Mucosa of descending colon (tissue), 3 donors: ENCODE measurements around the gene CDIPT. TPM values are rescaled to one million over a fixed set of nuclear protein-coding genes. Genes with fewer than 3 reads are reported as not detected.

Experiments
- ATAC-seq: fragments of 200-7000 bp; cut with Tn5 transposase; one replicate; pipeline ENCODE4 v1.9.1; 2020; ENCODE audit warnings: mild to moderate bottlenecking, moderate library complexity
- DNase-seq, 3 donors: peaks; one replicate each; pipeline ENCODE4 v3.0.0-alpha.2; 2020
- H3K36me3 ChIP-seq: fragments of 200-600 bp; one replicate; pipeline ENCODE4 v1.8.0; 2021; ENCODE audit warnings: low read depth, mild to moderate bottlenecking
- H3K4me1 ChIP-seq: fragments of 200-600 bp; one replicate; pipeline ENCODE4 v1.8.0; 2021; ENCODE audit warnings: low read depth, mild to moderate bottlenecking
- H3K4me3 ChIP-seq: fragments of 200-600 bp; one replicate; pipeline ENCODE4 v1.8.0; 2021; ENCODE audit warnings: mild to moderate bottlenecking
- H3K9me3 ChIP-seq: fragments of 200-600 bp; one replicate; pipeline ENCODE4 v1.8.0; 2021; ENCODE audit warnings: mild to moderate bottlenecking
- intact Hi-C, 2 donors: fragments of 100-400 bp; cut with DNase I in 1 of 2; cut with micrococcal nuclease in 1 of 2; formaldehyde crosslinking; loops; one replicate each; pipeline versions ENCODE4 v1.11.0 to v1.11.1; 2022; cut with DNase I, micrococcal nuclease
- total RNA-seq, 3 donors: library from RNA; stranded (reverse); fragmentation: NEBNext Ultra II Directional in 2 of 3; extraction: Animal tissue kit (Norgen Biotek cat#: 25700) in 2 of 3; gene quantifications; one replicate each; pipeline versions ENCODE4 v1.2.1 to v1.2.4, GENCODE V29; 2021 to 2023
- TF ChIP-seq, protein P1 (sequence below): fragments of 200-600 bp; IDR thresholded peaks from one replicate; pipeline ENCODE4 v1.8.0; 2022; ENCODE audit warnings: antibody characterized with exemption, mild to moderate bottlenecking
- donor health status: DM: no; HTN: no; CAD: no; lungs with moderate emphysema.
- donor health status: DM: no; HTN: no; CAD: no.
- donor health status: DM: no; HTN: yes; CAD: no.

Gene CDIPT
- total RNA-seq, 3 donors from 2014 or later, result 53.1 to 102 (median 90.5) TPM

DNA sequence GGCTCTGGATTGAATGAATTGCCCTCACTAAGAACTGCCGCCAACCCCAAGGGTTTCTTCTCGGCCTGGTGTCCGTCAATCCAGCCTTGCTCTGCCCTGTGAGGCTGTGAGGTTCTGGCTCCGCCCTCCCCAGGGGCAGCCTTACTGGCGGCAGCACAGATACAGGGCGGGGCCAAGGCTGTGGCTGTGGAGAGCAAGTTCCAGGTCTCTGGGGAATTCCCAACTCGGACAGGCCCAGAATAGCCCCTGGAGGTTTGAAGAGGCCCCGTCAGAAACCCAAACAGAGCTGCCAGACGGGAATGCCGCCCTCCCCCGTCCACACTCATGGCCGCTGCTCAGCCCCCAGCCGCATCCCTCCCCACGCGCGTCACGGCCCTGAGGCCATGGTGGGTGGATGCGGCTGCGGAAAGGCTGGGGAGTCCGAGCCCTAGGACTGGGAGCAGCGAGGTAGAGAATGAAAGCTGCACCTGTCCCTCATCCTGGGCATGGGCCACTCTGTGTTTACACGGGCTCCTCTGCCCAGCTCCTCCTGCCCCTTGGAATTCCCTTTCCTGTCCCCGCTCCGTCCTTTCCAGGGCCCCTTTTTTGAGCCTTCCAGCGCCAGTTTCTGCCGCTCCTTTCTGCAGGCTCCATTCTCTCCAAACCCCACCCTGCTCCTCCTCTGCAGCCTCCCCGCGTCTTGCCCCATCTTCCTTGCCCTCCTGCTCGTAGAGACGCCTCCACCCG, 51.7 kb downstream of the CDIPT start:
- intact Hi-C loops, result no loop called here
- Histone ChIP-seq H3K36me3 (no peaks in the 10 kb centered on the region), H3K9me3 (no peaks in the 10 kb centered on the region), H3K4me1 (peaks cover 60% of the 10 kb centered on the region), H3K4me3 (peak overlapping the region; percentile 6)
- DNase-seq, result peak; percentile 95 to 97 (median 96)
- TF ChIP-seq, protein P1, sequence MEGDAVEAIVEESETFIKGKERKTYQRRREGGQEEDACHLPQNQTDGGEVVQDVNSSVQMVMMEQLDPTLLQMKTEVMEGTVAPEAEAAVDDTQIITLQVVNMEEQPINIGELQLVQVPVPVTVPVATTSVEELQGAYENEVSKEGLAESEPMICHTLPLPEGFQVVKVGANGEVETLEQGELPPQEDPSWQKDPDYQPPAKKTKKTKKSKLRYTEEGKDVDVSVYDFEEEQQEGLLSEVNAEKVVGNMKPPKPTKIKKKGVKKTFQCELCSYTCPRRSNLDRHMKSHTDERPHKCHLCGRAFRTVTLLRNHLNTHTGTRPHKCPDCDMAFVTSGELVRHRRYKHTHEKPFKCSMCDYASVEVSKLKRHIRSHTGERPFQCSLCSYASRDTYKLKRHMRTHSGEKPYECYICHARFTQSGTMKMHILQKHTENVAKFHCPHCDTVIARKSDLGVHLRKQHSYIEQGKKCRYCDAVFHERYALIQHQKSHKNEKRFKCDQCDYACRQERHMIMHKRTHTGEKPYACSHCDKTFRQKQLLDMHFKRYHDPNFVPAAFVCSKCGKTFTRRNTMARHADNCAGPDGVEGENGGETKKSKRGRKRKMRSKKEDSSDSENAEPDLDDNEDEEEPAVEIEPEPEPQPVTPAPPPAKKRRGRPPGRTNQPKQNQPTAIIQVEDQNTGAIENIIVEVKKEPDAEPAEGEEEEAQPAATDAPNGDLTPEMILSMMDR, result no peak
- ATAC-seq, result peak; percentile 60

DNA sequence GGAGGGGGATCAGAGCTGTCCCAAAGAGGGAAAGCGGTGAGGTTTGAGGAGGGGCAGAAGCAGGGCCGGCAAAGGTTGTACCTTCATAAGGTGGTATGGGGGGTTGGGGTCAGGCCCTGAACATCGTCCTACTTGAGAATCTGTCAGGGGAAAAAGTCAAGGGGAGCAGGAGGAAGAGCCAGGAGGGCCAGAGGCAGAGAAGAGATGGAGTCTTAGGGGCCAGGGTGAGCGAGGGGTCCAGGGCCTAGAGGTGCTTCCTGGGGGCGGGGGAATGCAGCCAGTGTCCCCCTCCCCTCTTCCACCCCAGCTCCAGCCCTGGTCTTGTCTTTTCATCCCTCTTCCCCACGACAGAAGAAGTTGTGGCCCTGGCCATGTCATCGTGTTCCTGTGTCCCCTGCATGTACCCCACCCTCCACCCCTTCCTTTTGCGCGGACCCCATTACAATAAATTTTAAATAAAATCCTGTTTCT, 52.3 kb downstream of the CDIPT start:
- H3K36me3 ChIP-seq, result no peaks in the 10 kb centered on the region
- no peak overlapping the region for H3K4me3 ChIP-seq
- intact Hi-C loops, result no loop called here
- TF ChIP-seq, protein P1, result no peak
- peaks cover 60% of the 10 kb centered on the region for H3K4me1 ChIP-seq
- H3K9me3 ChIP-seq, result no peaks in the 10 kb centered on the region
- no peak for ATAC-seq
- DNase-seq, result peak in 1 of 3 donors; percentile 53

DNA sequence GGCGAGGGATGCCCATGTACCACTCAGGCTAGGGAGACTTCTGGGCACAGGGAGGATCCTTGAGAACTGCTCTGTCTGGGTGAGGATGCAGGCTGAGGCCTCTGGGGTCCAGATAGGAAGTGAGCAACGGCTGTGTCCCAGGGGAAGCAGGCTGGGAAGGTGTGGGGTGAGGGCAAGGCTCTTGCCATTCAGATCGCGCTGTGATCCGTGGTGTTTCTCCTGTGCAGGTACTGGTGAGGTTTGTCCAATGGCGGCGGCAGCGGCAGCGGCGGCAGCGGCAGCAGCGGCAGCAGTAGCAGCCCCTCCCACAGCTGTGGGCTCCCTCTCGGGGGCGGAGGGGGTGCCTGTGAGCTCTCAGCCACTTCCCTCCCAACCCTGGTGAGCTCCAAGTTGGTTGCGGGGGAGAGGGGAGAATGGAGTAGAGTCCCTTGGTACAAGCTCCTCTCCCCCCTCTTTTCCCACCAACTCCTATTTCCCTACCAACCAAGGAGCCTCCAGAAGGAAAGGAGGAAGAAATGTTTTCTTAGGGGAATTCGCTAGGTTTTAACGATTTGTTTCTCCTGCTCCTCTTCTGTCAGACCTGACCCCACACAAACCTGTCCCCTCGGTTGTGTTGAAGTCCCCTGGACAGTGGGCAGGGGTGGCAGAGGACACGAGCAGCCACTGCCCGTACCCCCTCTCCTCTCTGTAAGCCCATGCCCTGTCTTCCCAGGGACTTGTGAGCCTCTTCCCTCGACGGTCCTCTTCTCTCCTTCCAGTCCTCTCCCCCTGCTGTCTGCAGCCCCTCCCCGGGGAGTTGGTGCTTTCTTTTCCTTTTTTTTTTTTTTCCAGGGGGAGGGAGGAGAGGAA, 53.0 kb downstream of the CDIPT start:
- peak; percentile 33 to 74 (median 57) for DNase-seq
- no peak overlapping the region for H3K4me3 ChIP-seq
- intact Hi-C loops, result no loop called here

DNA sequence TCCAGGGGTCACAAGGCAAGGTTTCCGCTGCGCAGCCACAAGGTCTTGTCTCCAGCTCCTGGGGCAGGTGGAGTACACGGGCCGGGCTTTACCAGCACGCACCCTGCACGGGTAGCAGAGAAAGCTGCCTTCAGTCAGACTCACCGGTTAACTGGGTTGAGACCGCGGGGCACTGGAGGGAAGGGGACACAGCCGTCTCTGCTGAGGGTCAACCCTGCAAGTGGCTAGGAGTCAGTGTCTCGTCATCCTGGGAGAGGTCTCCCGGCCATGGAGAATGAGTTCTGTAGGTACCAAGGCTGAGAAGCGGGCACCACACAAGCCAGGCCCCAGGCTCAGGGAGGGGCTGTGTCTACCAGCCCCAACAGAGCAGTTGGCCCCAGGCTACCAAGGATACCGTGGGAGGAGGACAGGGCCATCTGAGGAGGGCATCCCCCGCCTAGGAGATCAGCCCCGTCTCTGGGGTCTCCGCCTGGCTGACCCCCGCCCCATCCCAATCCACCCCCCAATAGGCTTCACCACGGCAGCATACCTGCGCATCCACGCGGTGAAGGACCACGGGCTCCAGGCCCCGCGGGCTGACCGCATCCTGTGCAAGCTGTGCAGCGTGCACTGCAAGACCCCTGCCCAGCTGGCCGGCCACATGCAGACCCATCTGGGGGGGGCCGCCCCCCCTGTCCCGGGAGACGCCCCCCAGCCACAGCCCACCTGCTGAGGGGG, 53.8 kb downstream of the CDIPT start:
- H3K9me3 ChIP-seq, result no peaks in the 10 kb centered on the region
- ATAC-seq (no peak), DNase-seq (peak in 2 of 3 donors; percentile 62 to 72)
- H3K4me1 ChIP-seq, result peaks cover 53% of the 10 kb centered on the region
- TF ChIP-seq, protein P1, result no peak
- intact Hi-C loops, result no loop called here
- no peaks in the 10 kb centered on the region for H3K36me3 ChIP-seq
- H3K4me3 ChIP-seq, result no peak overlapping the region

More for the DNA sequence above, 53.0 kb downstream of the CDIPT start:
- peaks cover 56% of the 10 kb centered on the region for H3K4me1 ChIP-seq
- TF ChIP-seq, protein P1, result no peak
- no peaks in the 10 kb centered on the region for H3K9me3 ChIP-seq
- H3K36me3 ChIP-seq, result no peaks in the 10 kb centered on the region
- ATAC-seq, result no peak

Other genes starting within 250 kb of the CDIPT start
- gene SPN, start 200.0 kb downstream of the CDIPT start, total RNA-seq, result 1 to 10 TPM; 4.4 to 6.0 (median 4.5) TPM
- gene QPRT, start 184.0 kb downstream of the CDIPT start, total RNA-seq, result 10 to 100 TPM; 25.3 to 54.6 (median 25.4) TPM
- 1 to 10 TPM; 1.6 to 3.4 (median 1.7) TPM for gene C16orf54, start 117.2 kb downstream of the CDIPT start, total RNA-seq
- 100 to 1,000 TPM; 196 to 671 (median 551) TPM for gene ZG16, start 85.0 kb downstream of the CDIPT start, total RNA-seq
- gene KIF22, start 72.5 kb downstream of the CDIPT start, total RNA-seq, result 10 to 100 TPM; 24.7 to 56.2 (median 53.0) TPM
- 100 to 1,000 TPM; 224 to 415 (median 225) TPM for gene MAZ, start 56.7 kb downstream of the CDIPT start, total RNA-seq
- gene PRRT2, start 51.0 kb downstream of the CDIPT start, total RNA-seq, result 10 to 100 TPM in 1 of 3 donors, under 1 TPM in 2; 0.81 to 15.2 (median 0.94) TPM
- gene PAGR1, start 47.1 kb downstream of the CDIPT start, total RNA-seq, result 10 to 100 TPM; 15.6 to 25.1 (median 20.5) TPM
- 100 to 1,000 TPM; 307 to 552 (median 529) TPM for gene MVP, start 42.8 kb downstream of the CDIPT start, total RNA-seq
- 1 to 10 TPM; 6.1 to 9.6 (median 7.0) TPM for gene SEZ6L2, start 36.3 kb upstream of the CDIPT start, total RNA-seq
- 1 to 10 TPM; 1.6 to 1.9 (median 1.8) TPM for gene ASPHD1, start 37.3 kb upstream of the CDIPT start, total RNA-seq
- 10 to 100 TPM; 22.2 to 25.8 (median 22.9) TPM for gene KCTD13, start 63.0 kb upstream of the CDIPT start, total RNA-seq
- 100 to 1,000 TPM; 116 to 209 (median 130) TPM for gene TMEM219, start 98.9 kb upstream of the CDIPT start, total RNA-seq
- gene TAOK2, start 110.6 kb upstream of the CDIPT start, total RNA-seq, result 10 to 100 TPM; 46.6 to 53.4 (median 50.5) TPM
- 10 to 100 TPM; 11.3 to 21.3 (median 11.9) TPM for gene HIRIP3, start 132.4 kb upstream of the CDIPT start, total RNA-seq
- 10 to 100 TPM; 71.2 to 79.5 (median 78.4) TPM for gene INO80E, start 133.0 kb upstream of the CDIPT start, total RNA-seq
- gene DOC2A, start 147.8 kb upstream of the CDIPT start, total RNA-seq, result 10 to 100 TPM in 1 of 3 donors, 1 to 10 TPM in 2; 5.2 to 16.8 (median 7.5) TPM
- not detected for gene C16orf92, start 160.0 kb upstream of the CDIPT start, total RNA-seq
- under 1 TPM in 2 of 3 donors, not detected in 1; 0.38 to 0.46 TPM for gene TLCD3B, start 168.0 kb upstream of the CDIPT start, total RNA-seq
- 1,000 to 10,000 TPM; 1,235 to 2,016 (median 1,778) TPM for gene ALDOA, start 202.5 kb upstream of the CDIPT start, total RNA-seq
- 100 to 1,000 TPM in 2 of 3 donors, 10 to 100 TPM in 1; 71.7 to 109 (median 102) TPM for gene PPP4C, start 212.8 kb upstream of the CDIPT start, total RNA-seq
- 1 to 10 TPM in 1 of 3 donors, under 1 TPM in 2; 0.63 to 1.9 (median 0.90) TPM for gene TBX6, start 228.7 kb upstream of the CDIPT start, total RNA-seq
- gene YPEL3, start 233.0 kb upstream of the CDIPT start, total RNA-seq, result 10 to 100 TPM; 30.5 to 78.4 (median 69.3) TPM